ENCODE measurements around the gene TCIRG1.

The TCIRG1 gene

DNA sequence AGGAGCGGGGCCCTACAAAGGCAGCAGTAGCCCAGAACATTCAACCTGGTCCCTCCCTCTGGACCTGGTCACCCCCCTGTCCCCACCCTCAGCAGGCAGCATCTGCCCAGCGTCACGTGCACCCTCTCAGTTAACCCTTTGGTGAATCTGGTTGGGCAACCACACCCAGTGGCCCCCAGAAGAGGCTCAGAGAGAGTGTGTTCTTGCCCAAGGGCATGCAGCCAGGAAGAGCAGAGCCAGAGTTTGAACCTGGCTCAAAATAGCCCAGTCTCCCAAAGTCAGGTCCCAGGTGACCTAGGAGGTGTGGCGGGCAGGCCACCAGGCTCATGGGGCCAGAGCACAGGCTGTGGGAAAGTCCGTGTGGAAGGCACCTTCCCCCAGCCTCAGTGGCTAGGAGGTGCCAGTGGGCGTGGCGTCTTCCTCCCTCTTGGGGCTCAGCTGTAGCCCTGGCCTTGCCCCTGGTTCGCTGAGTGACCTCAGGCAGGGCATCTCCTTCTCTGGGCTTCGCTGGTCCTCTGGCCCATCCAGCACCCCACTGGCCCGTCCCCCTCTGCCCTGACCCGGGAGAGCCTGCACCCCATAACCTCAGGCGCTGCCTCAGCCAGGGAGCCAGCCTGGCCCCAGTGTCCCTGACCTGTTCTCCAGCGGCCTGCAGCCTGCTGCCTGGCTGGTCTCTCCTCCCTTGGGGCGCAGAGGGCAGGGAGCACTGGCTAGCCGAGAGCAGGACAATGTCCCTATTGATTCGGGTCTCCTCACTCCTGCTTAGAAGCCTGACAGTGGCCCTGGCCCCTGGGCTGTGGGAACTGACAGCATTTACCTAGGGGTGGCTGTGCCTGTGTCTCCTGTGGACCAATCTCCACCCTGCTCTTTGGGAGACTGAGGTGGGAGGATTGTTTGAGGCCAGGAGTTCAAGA lies 21.7 kb upstream of the TCIRG1 start:
- DNase-seq, result no peak

DNA sequence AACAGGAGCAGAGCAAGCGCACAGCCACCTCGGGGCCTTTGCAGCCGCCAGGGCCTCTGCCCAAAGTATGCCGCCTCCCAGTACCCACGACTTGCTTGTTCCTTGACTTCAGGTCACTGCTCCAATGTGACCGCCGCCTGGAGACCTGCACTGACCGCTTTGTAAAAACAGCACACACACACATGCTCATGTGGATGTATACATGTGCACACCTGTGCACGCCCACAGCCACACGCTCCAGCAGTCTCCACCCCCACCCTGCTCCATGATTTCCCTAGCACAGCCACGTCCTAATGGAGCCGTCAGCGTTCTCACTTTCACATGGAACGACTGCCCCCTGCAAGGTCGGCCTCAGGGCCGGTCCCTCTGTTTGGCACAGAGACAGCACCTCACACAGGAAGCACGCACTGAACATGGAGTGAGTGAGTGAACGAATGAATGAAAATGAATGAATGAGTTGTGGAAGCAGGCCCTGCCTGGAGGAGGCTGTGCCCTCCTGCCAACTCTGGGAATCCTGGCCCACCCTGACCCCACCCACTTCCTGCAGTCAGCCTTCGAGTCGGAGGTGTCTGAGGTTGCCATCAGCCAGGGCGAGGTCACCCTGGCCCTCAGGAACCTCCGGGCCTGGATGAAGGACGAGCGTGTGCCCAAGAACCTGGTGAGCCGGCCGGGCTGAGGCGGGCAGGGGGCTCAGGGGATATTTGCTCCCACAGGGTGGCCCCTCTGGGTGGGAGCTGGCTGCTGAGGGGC lies 20.7 kb upstream of the TCIRG1 start:
- no peak for DNase-seq

DNA sequence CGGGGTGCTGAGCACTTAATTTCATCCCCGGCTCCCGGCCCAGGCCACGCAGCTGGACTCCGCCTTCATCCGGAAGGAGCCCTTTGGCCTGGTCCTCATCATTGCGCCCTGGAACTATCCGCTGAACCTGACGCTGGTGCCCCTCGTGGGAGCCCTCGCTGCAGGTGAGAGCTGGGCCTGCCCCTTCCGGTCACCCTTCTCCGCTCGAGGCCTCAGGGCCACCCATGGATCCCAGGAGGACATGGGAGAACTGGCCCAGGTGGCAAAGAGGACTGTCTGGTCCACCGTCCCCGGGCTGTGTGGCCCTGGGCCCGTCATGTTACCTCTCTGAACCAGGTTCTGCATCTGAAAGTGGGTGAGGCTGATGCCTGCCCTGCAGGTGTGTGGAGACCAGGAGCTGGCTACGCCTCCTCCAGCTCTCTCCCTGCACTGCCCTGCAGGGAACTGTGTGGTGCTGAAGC lies 20.1 kb upstream of the TCIRG1 start:
- DNase-seq, result no peak

DNA sequence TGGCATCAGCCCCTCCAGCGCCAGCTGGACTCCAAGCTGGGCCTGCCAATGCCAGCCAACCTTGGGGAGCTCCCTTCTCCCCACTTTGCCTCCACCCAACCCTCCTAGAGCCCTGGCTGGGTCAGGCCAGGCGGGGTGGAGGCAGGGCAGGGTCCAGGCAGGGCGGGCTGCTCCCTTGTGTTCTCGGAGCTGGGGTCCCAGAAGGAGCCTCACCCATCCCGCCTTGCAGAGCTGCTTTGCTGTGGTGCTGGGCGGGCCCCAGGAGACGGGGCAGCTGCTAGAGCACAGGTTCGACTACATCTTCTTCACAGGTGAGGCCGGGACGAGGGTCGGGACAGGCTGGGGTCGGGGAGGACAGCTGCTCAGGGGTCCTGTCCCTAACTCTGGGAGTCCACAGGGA lies 19.3 kb upstream of the TCIRG1 start:
- DNase-seq, result no peak

DNA sequence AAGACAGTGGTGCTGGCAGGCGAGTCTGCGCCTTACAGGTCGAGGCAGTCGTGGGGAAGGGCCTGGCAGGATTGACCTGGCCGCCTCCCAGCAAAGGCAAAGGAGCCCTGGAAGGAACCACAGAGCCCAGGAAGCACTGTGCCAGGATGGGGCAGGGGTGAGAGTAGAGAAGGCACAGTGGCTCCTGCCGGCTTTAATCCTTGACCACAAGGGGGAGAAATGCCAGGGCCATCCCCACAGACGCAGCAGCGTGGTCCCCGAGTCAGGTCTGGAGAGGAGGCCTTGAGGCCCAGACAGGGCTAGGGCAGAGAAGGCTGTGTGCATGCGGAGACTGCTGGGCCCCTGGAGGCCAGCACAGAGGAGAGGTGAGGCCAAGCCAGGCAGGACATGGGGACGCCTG lies 18.2 kb upstream of the TCIRG1 start:
- no peak for DNase-seq

DNA sequence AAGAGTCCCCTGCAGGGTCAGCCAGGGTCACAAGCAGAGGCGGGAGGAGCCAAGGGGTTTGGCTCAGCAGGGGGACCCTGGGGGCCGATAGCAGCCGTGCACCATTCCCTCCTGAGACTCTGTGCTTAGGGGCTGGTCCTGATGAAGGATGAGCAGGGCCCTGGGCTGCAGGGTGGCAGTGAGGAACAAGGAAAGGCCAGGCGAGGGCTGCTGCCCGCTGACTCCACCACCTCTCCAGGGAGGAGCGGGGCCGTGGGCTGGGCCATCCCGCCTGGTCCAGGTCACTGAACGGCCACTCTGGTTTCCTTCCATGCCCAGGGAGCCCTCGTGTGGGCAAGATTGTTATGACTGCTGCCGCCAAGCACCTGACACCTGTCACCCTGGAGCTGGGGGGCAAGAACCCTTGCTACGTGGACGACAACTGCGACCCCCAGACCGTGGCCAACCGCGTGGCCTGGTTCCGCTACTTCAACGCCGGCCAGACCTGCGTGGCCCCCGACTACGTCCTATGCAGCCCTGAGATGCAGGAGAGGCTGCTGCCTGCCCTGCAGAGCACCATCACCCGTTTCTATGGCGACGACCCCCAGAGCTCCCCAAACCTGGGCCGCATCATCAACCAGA lies 17.5 kb upstream of the TCIRG1 start:
- DNase-seq, result no peak

DNA sequence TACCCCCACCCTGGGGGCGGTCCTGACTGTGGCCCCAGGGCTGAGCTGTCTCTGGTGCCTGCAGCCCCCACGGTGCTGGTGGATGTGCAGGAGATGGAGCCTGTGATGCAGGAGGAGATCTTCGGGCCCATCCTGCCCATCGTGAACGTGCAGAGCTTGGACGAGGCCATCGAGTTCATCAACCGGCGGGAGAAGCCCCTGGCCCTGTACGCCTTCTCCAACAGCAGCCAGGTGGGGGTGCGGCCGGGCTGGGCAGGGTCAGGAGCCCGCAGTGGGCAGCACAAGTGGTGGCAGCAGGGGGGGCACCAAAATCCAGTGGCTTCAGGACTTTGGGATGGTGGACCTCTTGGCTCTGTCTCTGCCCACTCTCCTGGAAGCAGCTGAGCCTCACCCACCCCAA lies 16.3 kb upstream of the TCIRG1 start:
- DNase-seq, result no peak

DNA sequence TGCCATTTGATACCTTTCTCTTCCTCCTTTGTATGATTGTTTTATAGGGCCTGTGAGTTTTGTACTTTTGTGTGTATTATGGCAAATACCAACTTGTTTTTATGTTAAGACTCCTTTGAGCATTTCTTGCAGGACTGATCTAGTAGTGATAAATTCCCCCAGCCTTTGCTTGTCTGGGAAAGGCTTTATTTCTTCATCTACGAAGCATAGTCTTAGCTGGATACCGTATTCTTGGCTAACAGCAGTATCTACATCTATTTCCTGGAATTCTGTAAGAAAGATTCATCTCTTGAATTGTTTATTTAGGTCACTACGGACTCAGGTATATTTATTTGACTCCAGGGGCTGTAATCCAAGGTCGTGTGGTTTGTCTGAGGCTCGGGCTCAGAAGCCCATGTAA lies 14.3 kb upstream of the TCIRG1 start:
- no peak for DNase-seq

DNA sequence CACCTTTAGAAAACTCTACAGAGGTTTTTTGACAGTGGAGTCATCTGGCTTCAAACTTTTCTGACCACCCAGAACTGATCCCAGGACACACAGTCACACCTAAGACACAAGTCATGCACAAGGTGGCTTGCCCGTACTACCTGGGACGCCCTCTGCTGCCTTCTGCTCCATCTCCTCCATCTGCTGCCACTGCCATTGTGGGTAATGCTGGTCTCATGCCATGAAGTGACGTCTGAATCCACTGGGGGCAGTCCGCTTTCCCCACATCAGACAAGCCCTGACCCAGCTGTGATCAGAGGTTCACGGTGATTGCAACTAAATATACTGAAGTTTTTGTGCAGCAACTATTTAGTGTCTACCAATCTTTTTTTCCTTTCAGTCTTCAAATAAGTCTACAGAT lies 13.8 kb upstream of the TCIRG1 start:
- no peak for DNase-seq

DNA sequence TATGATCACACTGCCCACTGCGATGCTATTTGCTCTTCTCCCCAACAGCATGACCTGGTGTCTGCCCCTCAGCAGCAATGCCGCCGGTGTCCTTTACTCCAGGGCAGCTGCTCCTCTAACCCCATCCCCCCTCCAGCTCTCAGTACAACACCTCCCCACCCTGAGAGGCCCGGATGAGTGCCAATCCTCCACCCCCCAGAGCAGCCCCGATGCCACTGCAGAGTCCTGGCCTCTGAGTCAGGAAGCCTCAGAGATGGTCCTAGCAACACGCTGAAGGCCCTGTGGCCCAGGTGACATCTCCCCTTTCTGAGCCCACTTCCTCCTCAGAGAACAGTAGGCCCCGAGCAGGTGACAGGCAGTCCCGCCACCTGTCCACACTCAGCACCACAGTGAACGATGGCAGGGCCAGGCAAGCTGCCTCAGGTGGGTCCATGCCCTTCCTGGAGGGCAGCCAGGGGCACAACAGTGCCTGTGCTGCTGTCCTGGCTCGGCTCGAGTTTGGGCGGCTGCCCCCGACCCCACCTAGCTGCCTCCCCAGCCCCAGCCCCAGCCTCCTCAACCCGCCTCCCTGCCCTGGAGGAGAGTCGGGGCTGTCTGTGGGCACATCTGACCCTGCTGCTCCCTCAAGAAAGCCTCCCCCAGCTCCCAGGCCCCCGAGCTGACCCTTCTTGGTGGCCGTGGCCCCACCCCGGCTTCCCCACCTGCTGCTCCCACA lies 12.3 kb upstream of the TCIRG1 start:
- no peak for DNase-seq

DNA sequence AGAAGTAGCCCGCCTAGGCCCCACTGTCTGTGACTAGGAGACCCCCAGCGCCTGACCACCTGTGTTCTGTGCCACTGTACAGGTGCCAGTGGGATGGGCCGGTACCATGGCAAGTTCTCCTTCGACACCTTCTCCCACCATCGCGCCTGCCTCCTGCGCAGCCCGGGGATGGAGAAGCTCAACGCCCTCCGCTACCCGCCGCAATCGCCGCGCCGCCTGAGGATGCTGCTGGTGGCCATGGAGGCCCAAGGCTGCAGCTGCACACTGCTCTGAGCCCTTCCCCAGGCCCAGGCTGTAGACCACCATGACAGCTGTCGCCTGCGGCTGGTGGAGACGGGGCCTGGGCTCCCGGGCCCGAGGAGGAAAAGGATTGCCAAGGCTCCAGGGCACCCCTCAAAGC lies 11.2 kb upstream of the TCIRG1 start:
- no peak for DNase-seq

DNA sequence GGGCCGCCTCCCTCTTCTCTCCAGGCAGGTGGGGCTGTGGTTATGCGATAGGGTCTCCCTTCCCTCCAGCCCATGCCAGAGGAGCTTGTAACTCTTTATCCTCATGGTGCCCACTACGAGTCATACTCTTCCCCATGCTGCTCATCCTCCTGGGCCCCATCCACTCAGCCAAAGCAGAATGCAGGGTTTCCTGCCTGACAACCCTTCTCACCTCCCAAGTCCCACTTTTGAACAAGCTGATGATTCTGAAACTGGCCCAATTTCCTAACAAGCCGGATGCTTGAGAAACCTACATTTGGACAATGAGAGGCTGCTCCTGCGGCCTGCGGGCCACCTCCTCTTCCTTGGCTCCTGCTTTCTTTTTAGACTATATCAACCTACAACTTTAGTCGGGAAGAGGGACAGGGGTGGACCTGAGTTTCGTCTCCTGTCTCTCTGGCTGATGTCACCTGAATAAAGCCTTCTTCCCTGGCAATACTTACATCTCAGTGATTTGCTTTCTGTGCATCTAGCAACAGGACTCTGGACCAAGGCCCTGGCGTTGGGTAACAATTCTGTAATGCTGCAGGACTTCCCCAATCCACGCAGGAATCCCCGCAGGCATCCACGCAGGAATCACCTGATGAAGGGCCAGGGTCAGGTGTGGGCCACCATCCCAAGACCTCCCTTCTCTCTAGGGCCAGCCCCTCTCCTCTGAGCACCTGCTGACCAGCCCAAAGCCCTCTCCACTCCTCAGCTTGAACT lies 9.9 kb upstream of the TCIRG1 start:
- no peak for DNase-seq

DNA sequence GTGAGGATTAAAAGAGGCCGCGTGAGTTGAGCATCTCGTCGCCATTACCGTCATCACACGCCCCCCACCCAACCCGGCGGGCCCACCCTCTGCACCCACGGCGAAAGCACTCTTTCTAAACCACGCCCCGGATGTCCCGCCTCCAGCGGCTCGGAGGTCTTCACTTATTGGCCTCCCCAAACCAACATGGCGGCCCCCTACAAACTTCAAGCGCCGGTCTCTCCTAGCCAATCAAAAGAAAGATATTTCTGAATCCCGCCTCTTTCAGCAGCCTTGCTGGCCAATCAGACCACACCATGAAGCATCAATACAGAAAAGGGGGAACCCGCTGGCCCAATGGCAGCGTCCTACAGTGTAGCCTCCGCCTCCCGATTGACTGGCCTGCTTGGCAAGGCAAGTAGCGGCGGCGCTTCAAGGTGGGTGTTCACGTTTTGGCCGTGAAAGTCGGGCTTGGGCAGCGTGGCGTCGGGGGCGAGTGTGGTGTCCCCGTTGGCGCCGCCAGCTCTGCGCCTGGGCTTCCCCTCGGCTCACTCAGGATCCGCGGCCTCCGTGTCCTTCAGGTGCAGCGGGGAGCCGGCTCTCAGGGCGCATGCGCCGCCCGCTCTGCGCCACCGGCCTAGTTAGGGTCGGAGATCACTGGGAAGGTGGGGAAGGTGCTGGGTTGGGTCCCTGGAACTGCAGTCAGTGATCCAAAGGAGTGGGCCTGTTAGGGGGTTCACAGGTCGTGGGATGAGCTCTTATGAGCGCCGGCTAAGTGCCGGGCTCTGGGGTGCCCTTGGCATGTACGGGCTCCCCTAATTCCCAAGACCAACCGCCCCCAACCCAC lies 8.3 kb upstream of the TCIRG1 start, which contains the start of gene NDUFS8:
Gene NDUFS8 (plus strand): TSS at position 364 of the 826 bp plus-strand sequence. CDS start 1,471 bp downstream, outside the sequence.
- DNase-seq, result peak; percentile 90 to 98 (median 91)

DNA sequence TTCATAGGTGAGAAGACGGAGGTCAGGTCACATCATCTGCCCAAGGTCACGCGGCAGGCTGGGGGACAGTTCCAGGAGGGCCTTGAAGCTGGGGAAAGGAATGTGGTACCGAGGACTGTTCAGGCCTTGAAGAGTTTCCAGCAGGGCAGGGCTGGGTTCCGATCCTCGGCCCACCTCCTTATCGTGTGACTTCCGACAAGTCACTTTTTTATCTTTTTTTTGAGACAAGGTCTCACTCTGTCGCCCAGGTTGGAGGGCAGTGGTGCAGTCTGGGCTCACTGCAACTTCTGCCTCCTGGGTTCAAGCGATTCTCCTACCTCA lies 7.7 kb upstream of the TCIRG1 start:
- peak in 1 of 5 donors; percentile 18 for DNase-seq

DNA sequence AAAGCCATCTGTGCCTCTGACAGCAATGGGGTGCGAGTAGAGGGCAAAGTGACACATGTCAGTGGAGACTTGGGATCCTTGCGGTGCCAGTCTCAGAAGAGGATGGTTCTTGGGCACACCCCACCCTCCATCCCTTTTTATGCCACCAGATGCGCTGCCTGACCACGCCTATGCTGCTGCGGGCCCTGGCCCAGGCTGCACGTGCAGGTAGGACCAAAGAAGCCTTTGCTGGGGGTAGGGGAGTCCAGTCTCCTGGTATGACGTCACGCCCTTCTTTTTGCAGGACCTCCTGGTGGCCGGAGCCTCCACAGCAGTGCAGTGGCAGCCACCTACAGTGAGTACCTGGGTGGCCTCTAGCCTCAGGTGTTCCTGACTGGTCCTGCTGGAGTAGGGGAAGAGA lies 6.8 kb upstream of the TCIRG1 start:
- DNase-seq, result no peak

DNA sequence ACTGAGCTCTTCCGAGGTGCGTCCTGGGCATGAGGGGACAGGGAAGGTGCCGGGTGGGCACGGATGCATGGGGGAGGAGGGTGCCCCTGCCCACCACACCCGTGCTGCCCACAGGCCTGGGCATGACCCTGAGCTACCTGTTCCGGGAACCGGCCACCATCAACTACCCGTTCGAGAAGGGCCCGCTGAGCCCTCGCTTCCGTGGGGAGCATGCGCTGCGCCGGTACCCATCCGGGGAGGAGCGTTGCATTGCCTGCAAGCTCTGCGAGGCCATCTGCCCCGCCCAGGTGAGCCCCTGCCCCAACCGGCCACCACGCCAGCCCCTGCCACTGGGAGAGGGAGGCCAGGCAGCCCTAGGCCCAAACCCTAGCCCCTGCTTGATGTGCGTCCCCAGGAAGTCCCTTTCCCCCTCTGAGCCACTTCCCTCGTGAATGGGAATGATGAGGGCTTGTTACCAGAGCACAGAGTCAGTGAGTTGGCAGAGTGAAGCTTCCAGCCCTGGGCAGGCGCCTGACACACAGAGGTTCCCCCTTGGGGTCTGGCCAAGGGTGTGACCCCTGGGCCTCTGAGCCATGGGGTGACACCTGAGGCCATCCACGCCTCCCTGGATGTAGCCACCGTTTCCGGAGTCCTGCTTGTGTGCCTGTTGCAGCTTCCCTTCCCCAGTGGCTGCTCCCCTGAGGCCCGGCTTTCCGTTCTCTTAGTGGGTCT lies 5.7 kb upstream of the TCIRG1 start:
- no peak for DNase-seq

DNA sequence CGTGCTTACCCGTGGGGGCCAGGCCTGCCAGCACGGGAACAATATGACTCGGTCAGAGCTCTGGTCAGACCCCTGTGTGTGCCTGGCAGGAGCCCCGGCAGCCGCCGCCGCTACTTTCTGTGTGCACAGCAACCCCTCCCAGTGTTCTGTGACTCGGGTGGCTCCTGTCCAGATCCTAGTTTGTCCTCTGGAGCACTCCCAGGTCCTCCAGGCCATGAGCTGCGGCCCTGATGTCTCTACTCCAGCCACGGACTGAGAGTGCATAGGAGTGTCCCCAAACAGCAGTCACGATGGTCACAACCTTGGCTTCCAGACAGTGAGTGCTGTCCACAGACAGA lies 5.1 kb upstream of the TCIRG1 start:
- no peak for DNase-seq

DNA sequence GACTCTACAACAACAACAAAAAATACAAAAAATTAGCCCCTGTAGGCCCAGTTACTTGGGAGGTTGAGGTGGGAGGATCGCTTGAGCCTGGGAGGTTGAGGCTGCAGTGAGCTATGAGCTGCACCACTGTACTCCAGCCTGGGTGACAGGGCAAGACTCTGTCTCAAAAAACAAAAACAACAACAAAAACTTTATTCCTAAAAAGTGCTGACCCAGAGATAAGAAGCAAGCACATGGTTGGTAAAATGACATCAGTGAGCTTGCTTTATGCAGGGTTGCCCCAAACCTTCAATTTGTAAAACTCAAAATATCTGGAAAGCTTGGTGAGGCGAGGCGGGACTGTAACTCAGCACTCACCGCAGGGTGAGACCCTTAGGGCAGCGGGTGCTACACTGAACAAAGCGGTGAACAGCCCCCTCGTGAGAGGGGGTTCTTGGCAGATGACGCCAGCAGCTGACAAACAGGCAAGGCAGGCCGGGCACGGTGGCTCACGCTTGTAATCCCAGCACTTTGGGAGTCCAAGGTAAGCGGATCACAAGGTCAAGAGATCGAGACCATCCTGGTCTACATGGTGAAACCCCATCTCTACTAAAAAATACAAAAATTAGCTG lies 3.5 kb upstream of the TCIRG1 start:
- DNase-seq, result no peak

DNA sequence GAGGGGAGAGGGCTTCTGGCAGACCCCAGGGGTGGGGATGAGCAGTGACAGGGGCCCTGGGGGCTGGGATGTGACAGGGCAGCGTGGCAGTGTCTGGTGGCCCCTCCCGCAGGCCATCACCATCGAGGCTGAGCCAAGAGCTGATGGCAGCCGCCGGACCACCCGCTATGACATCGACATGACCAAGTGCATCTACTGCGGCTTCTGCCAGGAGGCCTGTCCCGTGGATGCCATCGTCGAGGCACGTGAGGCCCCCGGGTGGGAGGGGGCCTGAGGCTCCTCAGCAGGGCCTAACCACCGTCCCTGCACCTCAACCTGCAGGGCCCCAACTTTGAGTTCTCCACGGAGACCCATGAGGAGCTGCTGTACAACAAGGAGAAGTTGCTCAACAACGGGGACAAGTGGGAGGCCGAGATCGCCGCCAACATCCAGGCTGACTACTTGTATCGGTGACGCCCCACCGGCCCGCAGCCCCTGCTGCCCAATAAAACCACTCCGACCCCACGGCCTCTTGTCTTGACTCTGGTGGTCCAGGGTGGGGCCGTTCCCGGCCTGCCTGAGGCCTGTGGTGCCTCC lies 2.6 kb upstream of the TCIRG1 start:
- no peak for DNase-seq

DNA sequence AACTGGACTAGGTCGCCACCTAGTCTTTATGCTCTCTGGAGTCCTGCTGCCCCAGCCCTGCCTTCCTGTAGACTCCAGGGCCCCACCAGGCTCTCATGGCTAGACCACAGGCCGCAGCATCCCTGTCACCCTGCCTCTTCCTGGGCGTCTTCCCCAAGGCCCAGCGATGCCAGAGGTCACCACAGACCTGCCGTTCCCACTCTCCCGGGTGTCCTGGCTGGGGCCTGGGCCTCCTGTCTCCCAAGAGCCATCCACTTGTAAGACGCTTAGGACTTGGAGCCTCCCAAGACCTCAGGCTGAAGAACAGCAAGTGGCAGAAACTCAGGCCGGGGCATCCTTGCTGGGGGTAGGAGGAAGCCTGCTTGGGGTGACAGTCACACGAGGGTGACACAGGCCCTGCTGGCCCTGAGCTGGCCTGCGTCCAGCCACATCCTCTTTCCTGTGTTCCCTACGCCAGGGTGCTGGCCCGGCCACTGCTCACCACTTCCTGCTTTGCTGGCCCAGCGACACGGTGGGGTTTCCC lies 2.0 kb upstream of the TCIRG1 start:
- DNase-seq, result peak in 1 of 5 donors; percentile 58

Measured in T-helper 1 cell (primary cell).